Cerebellar cortex (tissue), 1 donor: ENCODE data around the gene KIRREL2.
A peak's percentile ranks its signal among the peaks of the same experiment; 100 is the strongest.
"Not testable (repeated sequence)": the region's sequence is repeated elsewhere in the genome, so short reads cannot be mapped to it uniquely, and the experiment has no call there.

ENCODE experiments used
- DNase-seq: peaks from one replicate; pipeline ENCODE4 v3.0.0-alpha.2; 2015; ENCODE audit warnings: low spot score

The KIRREL2 gene

DNA sequence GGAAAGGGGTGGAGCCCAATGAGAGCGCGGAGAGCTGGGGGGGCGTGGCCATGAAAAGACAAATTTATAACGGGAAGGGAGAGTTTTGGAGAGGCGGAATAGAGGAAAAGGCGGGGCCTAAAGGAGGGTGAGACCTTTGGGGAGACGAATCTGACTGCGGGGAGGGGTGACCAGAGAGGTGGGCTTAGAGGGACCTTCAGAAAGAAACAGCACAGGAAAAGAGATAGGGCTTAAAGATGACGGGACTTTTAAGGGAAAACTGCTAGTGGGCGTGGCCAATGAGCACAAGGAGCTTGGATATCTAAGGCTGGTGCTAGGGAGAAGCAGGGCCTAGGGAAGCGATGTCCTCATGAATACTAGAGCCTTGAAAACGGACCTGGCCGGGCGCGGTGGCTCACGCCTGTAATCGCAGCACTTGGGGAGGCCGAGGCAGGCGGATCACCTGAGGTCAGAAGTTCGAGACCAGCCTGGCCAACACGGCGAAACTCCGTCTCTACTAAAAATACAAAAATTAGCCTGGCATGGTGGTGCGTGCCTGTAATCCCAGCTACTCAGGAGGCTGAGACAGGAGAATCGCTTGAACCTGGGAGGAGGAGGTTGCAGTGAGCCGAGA is 13.5 kb downstream of the KIRREL2 start:
- peak; percentile 85 for DNase-seq

GRCh38 chr19:35870798-35871197 is 14.1 kb downstream of the KIRREL2 start:
- DNase-seq, result no peak

GRCh38 chr19:35871611-35872010 is 14.9 kb downstream of the KIRREL2 start:
- no peak for DNase-seq

DNA sequence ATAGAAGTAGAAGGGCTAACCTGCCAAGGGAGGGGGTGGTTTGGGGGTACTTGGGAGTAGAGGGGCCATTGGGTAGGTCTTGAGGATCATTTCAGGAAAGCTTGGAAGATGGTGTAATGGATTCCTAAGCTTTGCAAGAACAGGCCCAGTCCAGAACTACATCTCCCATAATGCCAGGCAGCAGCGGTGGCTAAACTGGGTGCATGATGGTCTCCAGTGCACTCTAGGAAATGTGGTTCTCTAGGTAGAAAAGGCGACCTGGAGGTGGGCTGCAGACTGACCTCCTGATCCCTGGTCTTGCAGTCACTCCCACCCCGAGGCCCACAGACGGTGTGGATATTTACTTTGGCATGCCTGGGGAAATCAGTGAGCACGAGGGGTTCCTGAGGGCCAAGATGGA is 15.5 kb downstream of the KIRREL2 start:
- no peak for DNase-seq

GRCh38 chr19:35874392-35874930 is 17.8 kb downstream of the KIRREL2 start:
- DNase-seq, result no peak

DNA sequence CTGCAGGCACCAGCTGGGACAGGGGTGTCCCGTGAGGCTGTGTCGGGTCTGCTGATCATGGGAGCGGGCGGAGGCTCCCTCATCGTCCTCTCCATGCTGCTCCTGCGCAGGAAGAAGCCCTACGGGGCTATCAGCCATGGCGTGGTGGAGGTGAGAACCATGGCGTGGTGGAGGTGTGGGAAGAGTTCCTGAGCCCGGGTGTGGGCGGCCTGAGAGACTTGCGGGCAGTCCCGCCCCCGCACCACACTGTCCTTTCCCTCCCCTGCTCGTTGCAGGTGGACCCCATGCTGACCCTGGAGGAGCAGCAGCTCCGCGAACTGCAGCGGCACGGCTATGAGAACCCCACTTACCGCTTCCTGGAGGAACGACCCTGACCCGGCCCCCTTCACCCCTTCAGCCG is 22.4 kb downstream of the KIRREL2 start:
- DNase-seq, result no peak

GRCh38 chr19:35879770-35880317 is 23.1 kb downstream of the KIRREL2 start:
- DNase-seq, result peak; percentile 80

DNA sequence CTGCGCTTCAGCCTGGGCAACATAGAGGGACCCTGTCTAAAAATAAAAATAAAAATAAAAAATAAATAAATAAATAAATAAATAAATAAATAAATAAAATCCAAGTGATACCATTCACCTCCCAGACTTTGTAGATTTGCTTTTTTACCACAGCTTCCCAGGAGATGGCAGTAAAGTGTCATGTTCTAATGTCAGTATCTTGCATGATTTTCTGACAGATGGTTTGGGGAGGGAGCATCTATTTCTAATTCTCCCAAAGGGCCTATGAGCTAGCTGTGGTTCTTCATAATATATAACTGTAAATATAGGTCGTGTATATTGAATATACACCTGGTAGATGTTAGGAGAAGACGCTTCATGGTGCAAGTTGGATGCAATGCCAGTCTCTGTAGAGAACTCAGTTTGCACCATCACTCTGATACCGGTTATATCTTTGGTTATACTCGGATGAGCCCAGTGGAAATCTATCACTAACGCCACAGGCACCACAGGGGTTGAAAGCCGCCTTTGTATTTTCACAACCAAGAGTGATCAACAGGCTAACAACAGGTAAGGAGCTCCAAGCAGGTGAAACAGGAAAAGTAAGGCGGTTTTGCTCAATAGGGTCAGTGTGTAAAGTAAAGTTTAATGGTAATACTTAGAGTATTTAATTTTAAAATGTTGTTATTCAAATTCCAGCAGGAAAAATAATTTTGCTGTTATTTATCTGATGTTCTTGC is 25.6 kb downstream of the KIRREL2 start:
- peak; percentile 97 for DNase-seq

- peak; percentile 17 for DNase-seq
Observed at GRCh38 chr19:35883882-35884281, 27.2 kb downstream of the KIRREL2 start.

GRCh38 chr19:35885225-35885738 is 28.6 kb downstream of the KIRREL2 start:
- DNase-seq, result no peak

- DNase-seq, result no peak
Observed at GRCh38 chr19:35885904-35886303, 29.2 kb downstream of the KIRREL2 start.

GRCh38 chr19:35887197-35887596 is 30.5 kb downstream of the KIRREL2 start:
- no peak for DNase-seq

- no peak for DNase-seq
Observed at GRCh38 chr19:35888398-35888797, 31.7 kb downstream of the KIRREL2 start.

DNA sequence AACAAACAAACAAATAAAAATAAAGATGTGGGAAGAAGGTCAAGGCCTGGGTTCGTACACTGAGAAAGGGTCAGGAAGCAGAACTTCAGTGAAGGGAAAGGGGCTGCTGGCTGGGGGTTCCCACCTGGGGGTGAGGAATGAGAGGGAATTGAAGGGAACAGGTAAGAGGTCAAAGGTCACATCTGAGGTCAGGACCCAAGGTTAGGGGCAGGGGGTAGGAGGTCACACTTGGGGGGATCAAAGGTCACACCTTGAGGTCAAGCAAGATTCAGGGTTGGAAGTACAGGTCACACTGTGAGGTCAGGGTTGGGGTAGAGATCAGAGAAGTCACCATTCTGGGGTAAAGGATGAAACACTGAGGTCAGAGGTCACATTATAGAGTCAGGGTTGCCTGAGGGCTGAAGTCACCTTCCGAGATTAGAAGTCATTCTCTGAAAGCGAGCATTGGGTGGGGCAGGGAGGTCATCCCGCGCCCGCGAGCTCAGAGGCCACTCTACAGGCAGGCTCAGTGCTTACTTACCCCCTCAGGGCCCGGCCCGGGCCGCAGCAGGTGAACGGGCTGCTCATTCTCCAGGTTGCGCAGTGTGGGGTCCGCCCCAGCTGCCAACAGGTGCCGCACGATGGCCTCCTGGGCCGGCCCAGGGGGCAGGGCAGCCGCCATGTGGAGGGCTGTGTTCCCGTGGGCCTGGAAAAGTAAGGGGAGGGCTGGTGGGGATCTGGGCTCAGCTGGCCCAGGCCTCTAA is 32.8 kb downstream of the KIRREL2 start:
- no peak for DNase-seq

- DNase-seq, result no peak
Observed at GRCh38 chr19:35890113-35890650, 33.5 kb downstream of the KIRREL2 start.

GRCh38 chr19:35891819-35892218 is 35.1 kb downstream of the KIRREL2 start:
- not testable (repeated sequence) for DNase-seq

GRCh38 chr19:35894342-35894741 is 37.6 kb downstream of the KIRREL2 start:
- no peak for DNase-seq

- no peak for DNase-seq
Observed at GRCh38 chr19:35895911-35896642, 39.4 kb downstream of the KIRREL2 start.

DNA sequence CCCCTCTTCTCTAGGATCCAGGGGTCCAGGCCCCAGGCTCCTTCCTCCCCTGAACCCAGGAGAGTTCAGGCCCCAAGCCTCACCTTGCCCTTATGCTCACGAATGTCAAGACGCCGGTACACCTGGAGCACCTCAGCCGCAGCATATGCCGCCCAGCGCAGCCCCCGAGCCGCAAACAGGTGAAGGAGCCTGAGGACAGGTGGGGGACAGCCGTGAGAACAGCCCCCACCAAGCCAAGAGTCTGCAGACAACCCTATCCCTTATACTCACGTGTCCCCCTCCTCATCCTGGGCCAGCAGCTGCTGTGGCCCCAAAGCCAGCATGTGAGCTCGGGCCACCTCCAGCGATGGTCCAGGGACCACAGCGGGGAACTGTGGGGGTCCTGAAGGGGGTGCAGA is 39.9 kb downstream of the KIRREL2 start:
- no peak for DNase-seq

DNA sequence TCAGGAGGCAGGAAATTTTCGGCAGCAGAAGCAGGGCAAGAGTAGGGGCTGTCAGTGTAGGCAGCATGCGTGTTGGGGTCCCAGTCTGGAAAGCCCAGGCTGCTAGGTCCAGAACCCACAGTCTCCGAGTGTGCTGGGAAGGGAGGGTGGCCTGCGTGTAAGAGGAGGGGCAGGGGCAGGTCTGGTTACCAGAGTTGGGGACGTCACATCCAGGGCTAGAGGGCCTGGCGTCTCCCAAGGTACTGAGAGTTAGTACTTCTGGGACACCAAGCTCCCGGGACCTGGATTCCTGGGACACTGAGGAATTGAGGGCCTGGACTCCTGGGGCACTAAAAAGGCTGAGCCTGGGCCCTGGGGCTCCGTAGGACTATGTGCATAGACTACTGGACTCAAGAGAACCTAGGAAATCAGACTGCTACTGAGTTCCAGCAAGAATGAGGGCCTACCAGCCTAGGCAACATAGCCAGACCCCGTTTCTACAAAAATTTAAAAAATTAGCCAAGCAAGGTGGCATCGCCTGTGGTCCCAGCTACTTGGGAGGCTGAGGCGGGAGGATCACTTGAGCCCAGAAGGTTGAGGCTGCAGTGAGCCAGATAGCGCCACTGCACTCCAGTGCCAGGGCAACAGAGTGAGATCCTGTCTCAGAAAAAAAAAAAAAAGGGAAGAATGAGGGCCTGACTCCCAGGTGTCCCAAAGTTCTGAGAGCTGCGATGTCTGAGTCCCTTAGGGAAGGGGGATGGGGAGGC is 41.2 kb downstream of the KIRREL2 start:
- DNase-seq, result no peak

DNA sequence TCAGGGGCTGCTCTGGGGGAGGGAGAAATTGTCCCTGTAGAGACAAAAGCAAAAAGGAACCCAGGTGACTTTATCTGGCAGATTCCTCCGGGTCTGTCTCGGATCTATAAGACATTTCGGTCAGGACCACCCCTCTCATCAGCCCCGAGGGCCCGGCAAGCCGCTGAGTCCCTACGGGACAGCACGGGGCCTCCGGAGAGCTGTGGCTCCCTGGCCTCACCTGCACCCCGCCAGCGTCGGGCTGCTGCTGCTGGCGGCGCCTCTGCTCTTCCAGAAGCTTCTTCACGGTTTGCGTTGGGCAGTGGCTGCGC is 41.7 kb downstream of the KIRREL2 start:
- no peak for DNase-seq
